H9 (cell line): ENCODE results near the gene EIF1AY. TPM values are rescaled to one million over a fixed set of nuclear protein-coding genes. Genes with fewer than 3 reads are reported as not detected.

Experiments
- DNase-seq: peaks from one replicate; pipeline ENCODE4 v3.0.0-alpha.2; 2017
- H2AFZ ChIP-seq: one replicate; pipeline ENCODE4 v1.6.1; 2013; ENCODE audit warnings: mild to moderate bottlenecking, low read length, control low read depth, moderate library complexity
- H2AK5ac ChIP-seq: 2 replicates; pipeline ENCODE4 v1.6.1; 2013; ENCODE audit warnings: low read length, control low read depth, mixed read lengths; ENCODE audit not compliant: insufficient read length
- H2BK120ac ChIP-seq: one replicate; pipeline ENCODE4 v1.6.1; 2013; ENCODE audit warnings: low read depth, mild to moderate bottlenecking, low read length, control low read depth, inconsistent platforms; ENCODE audit not compliant: poor library complexity, severe bottlenecking
- H2BK12ac ChIP-seq: 2 replicates; pipeline ENCODE4 v1.6.1; 2013; ENCODE audit warnings: low read length, control low read depth, mixed read lengths, low read depth; ENCODE audit not compliant: insufficient read length
- H2BK15ac ChIP-seq: 2 replicates; pipeline ENCODE4 v1.6.1; 2013; ENCODE audit warnings: low read depth, low read length, control low read depth
- H2BK20ac ChIP-seq: one replicate; pipeline ENCODE4 v1.6.1; 2013; ENCODE audit warnings: low read depth, mild to moderate bottlenecking, low read length, control low read depth, inconsistent platforms; ENCODE audit not compliant: poor library complexity, severe bottlenecking
- H2BK5ac ChIP-seq: 2 replicates; pipeline ENCODE4 v1.6.1; 2013; ENCODE audit warnings: low read length, control low read depth, mixed read lengths; ENCODE audit not compliant: insufficient read length
- H3K14ac ChIP-seq: 2 replicates; pipeline ENCODE4 v1.6.1; 2013; ENCODE audit warnings: low read length, control low read depth; ENCODE audit not compliant: insufficient read depth
- H3K18ac ChIP-seq: 2 replicates; pipeline ENCODE4 v1.6.1; 2013; ENCODE audit warnings: low read depth, mild to moderate bottlenecking, mixed read lengths, low read length, control low read depth; ENCODE audit not compliant: insufficient read length
- H3K23ac ChIP-seq: 2 replicates; pipeline ENCODE4 v1.6.1; 2013; ENCODE audit warnings: low read length, control low read depth, mixed read lengths, low read depth; ENCODE audit not compliant: insufficient read length
- H3K23me2 ChIP-seq: 2 replicates; pipeline ENCODE4 v1.6.1; 2013; ENCODE audit warnings: low read depth, mild to moderate bottlenecking, mixed read lengths, low read length, control low read depth; ENCODE audit not compliant: insufficient read length, poor library complexity, severe bottlenecking
- H3K27ac ChIP-seq: 2 replicates; pipeline ENCODE4 v1.5.1; 2013; ENCODE audit warnings: low read length, control low read depth, mixed read lengths, low read depth; ENCODE audit not compliant: insufficient read length
- H3K27me3 ChIP-seq: 2 replicates; pipeline ENCODE4 v1.6.1; 2013; ENCODE audit warnings: low read length, control low read depth, inconsistent platforms; ENCODE audit not compliant: insufficient read depth
- H3K4ac ChIP-seq: 2 replicates; pipeline ENCODE4 v1.6.1; 2013; ENCODE audit warnings: low read depth, mild to moderate bottlenecking, control low read depth, inconsistent platforms, low read length, moderate library complexity
- H3K4me1 ChIP-seq: 2 replicates; pipeline ENCODE4 v1.6.1; 2013; ENCODE audit warnings: low read length, control low read depth, inconsistent platforms; ENCODE audit not compliant: insufficient read depth
- H3K4me2 ChIP-seq: 2 replicates; pipeline ENCODE4 v1.6.1; 2013; ENCODE audit warnings: low read length, control low read depth, mixed read lengths; ENCODE audit not compliant: insufficient read length, insufficient read depth
- H3K56ac ChIP-seq: 2 replicates; pipeline ENCODE4 v1.6.1; 2013; ENCODE audit warnings: low read depth, mild to moderate bottlenecking, mixed read lengths, low read length, control low read depth; ENCODE audit not compliant: insufficient read length
- H3K79me1 ChIP-seq: 2 replicates; pipeline ENCODE4 v1.6.1; 2013; ENCODE audit warnings: low read depth, mild to moderate bottlenecking, moderate library complexity, low read length, control low read depth, inconsistent platforms; ENCODE audit not compliant: insufficient read depth, poor library complexity, severe bottlenecking
- H3K79me2 ChIP-seq: 2 replicates; pipeline ENCODE4 v1.6.1; 2013; ENCODE audit warnings: low read length, control low read depth, inconsistent platforms; ENCODE audit not compliant: insufficient read depth
- H3K9ac ChIP-seq: 2 replicates; pipeline ENCODE4 v1.6.1; 2013; ENCODE audit warnings: low read length, control low read depth, mixed read lengths; ENCODE audit not compliant: insufficient read length; ENCODE audit errors: extremely low read depth
- H3K9me3 ChIP-seq: one replicate; pipeline ENCODE4 v1.6.1; 2013; ENCODE audit warnings: low read depth, low read length, inconsistent platforms; ENCODE audit not compliant: control insufficient read depth
- H3T11ph ChIP-seq: one replicate; pipeline ENCODE4 v1.6.1; 2013; ENCODE audit warnings: mild to moderate bottlenecking, low read length, control low read depth, inconsistent platforms
- H4K20me1 ChIP-seq: one replicate; pipeline ENCODE4 v1.6.1; 2013; ENCODE audit not compliant: control insufficient read depth, insufficient read length, insufficient read depth
- H4K5ac ChIP-seq: 2 replicates; pipeline ENCODE4 v1.6.1; 2013; ENCODE audit warnings: low read depth, mild to moderate bottlenecking, mixed read lengths, low read length, control low read depth; ENCODE audit not compliant: insufficient read length
- H4K8ac ChIP-seq: replicated peaks from 2 replicates; pipeline ENCODE4 v1.6.1; 2013; ENCODE audit warnings: low read length, control low read depth, mixed read lengths, low read depth; ENCODE audit not compliant: insufficient read length
- H4K91ac ChIP-seq: 2 replicates; pipeline ENCODE4 v1.6.1; 2013; ENCODE audit warnings: low read depth, mild to moderate bottlenecking, moderate library complexity, mixed read lengths, low read length, control low read depth; ENCODE audit not compliant: insufficient read length
- H3K27ac Mint-ChIP-seq, 3 experiments: 2 replicates in 2 of 3; 3 replicates in 1 of 3; pipeline ENCODE4 v1.8.0; 2020 to 2021; ENCODE audit warnings: mixed read lengths in 3 of 3, mild to moderate bottlenecking in 1 of 3, moderate library complexity in 1 of 3
- H3K27me3 Mint-ChIP-seq: 2 replicates; pipeline ENCODE4 v1.8.0; 2021; ENCODE audit warnings: low read depth, mild to moderate bottlenecking, moderate library complexity, mixed read lengths
- H3K36me3 Mint-ChIP-seq, 3 experiments: 2 replicates in 2 of 3; 3 replicates in 1 of 3; pipeline ENCODE4 v1.8.0; 2020 to 2021; ENCODE audit warnings: low read depth in 3 of 3, mixed read lengths in 3 of 3; ENCODE audit not compliant: insufficient read depth in 1 of 3
- H3K4me1 Mint-ChIP-seq, 2 experiments: 2 replicates each; pipeline ENCODE4 v1.8.0; 2020; ENCODE audit warnings: mixed read lengths in 2 of 2
- H3K4me3 Mint-ChIP-seq, 2 experiments: 2 replicates in 1 of 2; 3 replicates in 1 of 2; pipeline ENCODE4 v1.8.0; 2020 to 2021; ENCODE audit warnings: mild to moderate bottlenecking in 2 of 2, mixed read lengths in 2 of 2, moderate library complexity in 1 of 2
- H3K9me3 Mint-ChIP-seq, 2 experiments: 2 replicates in 1 of 2; 3 replicates in 1 of 2; pipeline ENCODE4 v1.8.0; 2020; ENCODE audit warnings: mild to moderate bottlenecking in 2 of 2, mixed read lengths in 2 of 2, moderate library complexity in 1 of 2
- WGBS: extraction: QIAGEN DNeasy Blood & Tissue Kit; methylation state at CpG from one replicate; pipeline ENCODE4 v1.1.7; 2013; ENCODE audit warnings: missing lambda C conversion rate, low lambda C conversion rate, mixed read lengths; ENCODE audit not compliant: insufficient read length; ENCODE audit errors: extremely low coverage; 5-methylcytosine and 5-hydroxymethylcytosine counted together
- total RNA-seq: library from RNA; stranded (reverse); gene quantifications from 2 replicates; pipeline ENCODE4 v1.2.1, GENCODE V29; 2021
- TF ChIP-seq, protein P1 (sequence below): fragments of 200-600 bp; sonication (generic); conservative IDR thresholded peaks from 3 replicates; pipeline ENCODE4 v1.8.0; 2021; ENCODE audit warnings: antibody characterized with exemption, mild to moderate bottlenecking

The EIF1AY gene
- total RNA-seq, 1 experiment from 2014 or later, result not detected

DNA sequence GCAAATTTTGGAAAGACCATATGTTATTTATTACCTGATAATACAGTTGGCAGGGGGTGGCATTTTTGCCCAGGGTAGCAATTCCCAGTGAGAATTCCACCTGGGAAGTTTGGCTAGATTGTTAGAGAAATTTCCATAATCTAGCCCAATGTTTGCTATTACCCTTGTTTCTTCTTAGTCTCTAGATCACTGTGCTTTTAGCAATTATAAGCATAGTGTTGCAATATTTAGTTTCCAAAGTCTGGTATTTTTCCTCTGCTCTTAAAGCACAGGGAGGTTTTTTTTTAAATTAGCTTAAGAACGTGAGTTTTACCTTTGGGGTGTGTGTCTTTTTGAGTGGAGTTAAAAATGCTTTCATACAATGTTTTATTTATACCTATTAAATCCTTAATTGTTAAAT is 26.3 kb upstream of the EIF1AY start:
- Histone ChIP-seq H3K27ac (no peak overlapping the region), H2BK5ac (no peak overlapping the region), H4K8ac (no peak overlapping the region), H4K5ac (no peak overlapping the region), H3K18ac (no peak overlapping the region), H3K23me2 (no peaks in the 10 kb centered on the region), H3K79me1 (no peaks in the 10 kb centered on the region), H3K14ac (no peak overlapping the region), H3K79me2 (no peaks in the 10 kb centered on the region), H3K9me3 (no peaks in the 10 kb centered on the region), H3K56ac (no peak overlapping the region), H3T11ph (no peak overlapping the region), H3K9ac (no peak overlapping the region), H2BK12ac (no peak overlapping the region), H3K4me1 (no peaks in the 10 kb centered on the region), H4K20me1 (no peaks in the 10 kb centered on the region), H3K4ac (no peak overlapping the region), H2AFZ (no peak overlapping the region), H2BK15ac (no peak overlapping the region), H2BK120ac (no peak overlapping the region), H2AK5ac (no peak overlapping the region), H4K91ac (no peak overlapping the region), H3K23ac (no peak overlapping the region), H3K4me2 (no peak overlapping the region), H2BK20ac (no peak overlapping the region), H3K27me3 (no peaks in the 10 kb centered on the region)
- no peaks in the 10 kb centered on the region for H3K4me1 Mint-ChIP-seq
- WGBS, result no CpG with 5 or more reads among the region's 1 CpG
- no peaks in the 10 kb centered on the region for H3K27me3 Mint-ChIP-seq
- no peak overlapping the region for H3K27ac Mint-ChIP-seq
- TF ChIP-seq, protein P1, sequence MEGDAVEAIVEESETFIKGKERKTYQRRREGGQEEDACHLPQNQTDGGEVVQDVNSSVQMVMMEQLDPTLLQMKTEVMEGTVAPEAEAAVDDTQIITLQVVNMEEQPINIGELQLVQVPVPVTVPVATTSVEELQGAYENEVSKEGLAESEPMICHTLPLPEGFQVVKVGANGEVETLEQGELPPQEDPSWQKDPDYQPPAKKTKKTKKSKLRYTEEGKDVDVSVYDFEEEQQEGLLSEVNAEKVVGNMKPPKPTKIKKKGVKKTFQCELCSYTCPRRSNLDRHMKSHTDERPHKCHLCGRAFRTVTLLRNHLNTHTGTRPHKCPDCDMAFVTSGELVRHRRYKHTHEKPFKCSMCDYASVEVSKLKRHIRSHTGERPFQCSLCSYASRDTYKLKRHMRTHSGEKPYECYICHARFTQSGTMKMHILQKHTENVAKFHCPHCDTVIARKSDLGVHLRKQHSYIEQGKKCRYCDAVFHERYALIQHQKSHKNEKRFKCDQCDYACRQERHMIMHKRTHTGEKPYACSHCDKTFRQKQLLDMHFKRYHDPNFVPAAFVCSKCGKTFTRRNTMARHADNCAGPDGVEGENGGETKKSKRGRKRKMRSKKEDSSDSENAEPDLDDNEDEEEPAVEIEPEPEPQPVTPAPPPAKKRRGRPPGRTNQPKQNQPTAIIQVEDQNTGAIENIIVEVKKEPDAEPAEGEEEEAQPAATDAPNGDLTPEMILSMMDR, result no peak
- no peak for DNase-seq
- H3K36me3 Mint-ChIP-seq, result no peaks in the 10 kb centered on the region
- no peak overlapping the region for H3K4me3 Mint-ChIP-seq
- H3K9me3 Mint-ChIP-seq, result no peaks in the 10 kb centered on the region
